ENCODE data around the gene DVL1.

The DVL1 gene

DNA sequence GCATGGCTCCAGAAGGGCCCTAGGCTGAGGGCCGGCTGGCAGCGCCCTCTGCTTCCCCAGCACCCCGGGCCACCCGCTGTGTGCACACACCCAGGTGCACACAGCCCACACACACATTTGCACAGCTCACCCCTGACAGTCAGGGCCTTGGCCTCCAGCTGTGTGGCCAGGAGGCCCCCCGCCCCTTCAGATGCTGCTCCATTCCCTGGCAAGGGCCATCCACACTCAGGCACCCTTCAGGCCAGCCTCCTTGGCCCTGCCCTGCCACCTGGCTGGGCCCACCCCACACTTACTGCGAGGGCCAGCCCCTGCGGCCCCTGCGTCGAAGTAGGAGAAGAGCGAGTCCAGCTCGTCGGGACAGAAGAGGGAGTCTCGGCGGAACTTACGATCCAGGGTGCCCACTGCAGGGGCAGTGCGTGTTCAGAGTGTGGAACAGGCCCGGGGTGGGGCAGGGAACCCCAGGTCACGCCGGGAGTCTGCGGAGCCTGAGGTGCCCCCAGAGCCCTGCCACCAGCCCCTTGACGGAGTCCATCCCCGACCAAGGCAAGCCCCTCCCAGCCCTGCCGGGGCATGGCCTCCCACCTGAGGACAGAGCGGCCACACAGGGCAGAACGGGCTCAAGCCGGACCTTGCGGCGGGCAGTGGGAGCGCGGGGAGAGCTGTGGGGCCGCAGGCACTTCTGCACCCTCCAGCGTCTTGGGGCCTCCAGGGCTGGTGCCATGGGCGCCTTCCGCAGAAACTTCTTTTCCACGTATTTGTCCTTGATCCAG lies 53.9 kb downstream of the DVL1 start:
- DNase-seq (ENCODE audit: low read depth, low spot score), result no peak
- Histone ChIP-seq H3K36me3 (ENCODE audit: control insufficient read depth, insufficient read depth, low read length) (no peaks in the 10 kb centered on the region; the same call in 1 of the 2 replicates), H3K27ac (ENCODE audit: low read length) (no peak overlapping the region), H3K9me3 (ENCODE audit: control insufficient read depth, insufficient read depth, low read length) (no peaks in the 10 kb centered on the region), H3K4me3 (ENCODE audit: low read length) (no peak overlapping the region), H3K4me1 (ENCODE audit: control insufficient read depth, insufficient read depth, low read length) (peaks cover 2% of the 10 kb centered on the region; the same call in 1 of the 2 replicates), H3K27me3 (ENCODE audit: control insufficient read depth, insufficient read depth, low read length) (no peaks in the 10 kb centered on the region)
- no CpG with 5 or more reads among the region's 35 CpGs for WGBS (ENCODE audit: insufficient coverage, insufficient read length)

DNA sequence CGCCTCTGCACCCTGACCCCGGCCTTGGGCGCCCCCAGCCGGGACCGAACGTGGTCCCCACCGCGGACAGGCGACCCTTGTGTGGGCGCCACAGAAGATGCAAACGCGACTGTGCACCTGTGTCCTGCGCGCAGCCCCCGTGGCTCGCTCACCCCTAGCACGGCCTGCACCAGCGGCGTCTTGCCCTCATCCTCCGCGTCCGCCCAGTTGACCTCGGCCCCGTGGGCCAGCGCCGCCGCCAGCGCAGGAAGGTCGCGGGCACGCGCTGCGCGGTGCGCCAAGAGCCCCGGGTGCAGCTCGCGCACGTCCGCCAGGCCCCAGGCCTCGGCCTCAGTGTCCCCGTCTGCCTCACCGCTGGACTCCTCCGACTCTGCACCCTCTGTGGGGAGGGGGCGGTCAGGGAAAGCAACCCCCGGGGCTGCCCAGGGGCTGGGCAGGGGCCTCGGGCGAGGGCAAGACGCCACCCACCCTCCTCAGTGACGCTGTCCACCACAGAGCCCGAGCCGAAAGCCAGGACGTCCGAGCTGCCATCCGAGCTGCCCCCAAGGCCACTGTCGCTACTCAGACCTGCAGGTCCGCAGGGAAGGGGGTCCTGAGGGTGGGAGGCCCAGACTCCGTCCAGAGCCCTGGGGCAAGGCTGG lies 54.8 kb downstream of the DVL1 start:
- WGBS (ENCODE audit: insufficient coverage, insufficient read length), result no CpG with 5 or more reads among the region's 58 CpGs
- Histone ChIP-seq H3K27ac (ENCODE audit: low read length) (no peak overlapping the region), H3K4me3 (ENCODE audit: low read length) (peak overlapping the region; percentile 1), H3K9me3 (ENCODE audit: control insufficient read depth, insufficient read depth, low read length) (no peaks in the 10 kb centered on the region), H3K36me3 (ENCODE audit: control insufficient read depth, insufficient read depth, low read length) (no peaks in the 10 kb centered on the region; the same call in 1 of the 2 replicates), H3K27me3 (ENCODE audit: control insufficient read depth, insufficient read depth, low read length) (no peaks in the 10 kb centered on the region), H3K4me1 (ENCODE audit: control insufficient read depth, insufficient read depth, low read length) (peaks cover 2% of the 10 kb centered on the region; the same call in 1 of the 2 replicates)
- no peak for DNase-seq (ENCODE audit: low read depth, low spot score)

DNA sequence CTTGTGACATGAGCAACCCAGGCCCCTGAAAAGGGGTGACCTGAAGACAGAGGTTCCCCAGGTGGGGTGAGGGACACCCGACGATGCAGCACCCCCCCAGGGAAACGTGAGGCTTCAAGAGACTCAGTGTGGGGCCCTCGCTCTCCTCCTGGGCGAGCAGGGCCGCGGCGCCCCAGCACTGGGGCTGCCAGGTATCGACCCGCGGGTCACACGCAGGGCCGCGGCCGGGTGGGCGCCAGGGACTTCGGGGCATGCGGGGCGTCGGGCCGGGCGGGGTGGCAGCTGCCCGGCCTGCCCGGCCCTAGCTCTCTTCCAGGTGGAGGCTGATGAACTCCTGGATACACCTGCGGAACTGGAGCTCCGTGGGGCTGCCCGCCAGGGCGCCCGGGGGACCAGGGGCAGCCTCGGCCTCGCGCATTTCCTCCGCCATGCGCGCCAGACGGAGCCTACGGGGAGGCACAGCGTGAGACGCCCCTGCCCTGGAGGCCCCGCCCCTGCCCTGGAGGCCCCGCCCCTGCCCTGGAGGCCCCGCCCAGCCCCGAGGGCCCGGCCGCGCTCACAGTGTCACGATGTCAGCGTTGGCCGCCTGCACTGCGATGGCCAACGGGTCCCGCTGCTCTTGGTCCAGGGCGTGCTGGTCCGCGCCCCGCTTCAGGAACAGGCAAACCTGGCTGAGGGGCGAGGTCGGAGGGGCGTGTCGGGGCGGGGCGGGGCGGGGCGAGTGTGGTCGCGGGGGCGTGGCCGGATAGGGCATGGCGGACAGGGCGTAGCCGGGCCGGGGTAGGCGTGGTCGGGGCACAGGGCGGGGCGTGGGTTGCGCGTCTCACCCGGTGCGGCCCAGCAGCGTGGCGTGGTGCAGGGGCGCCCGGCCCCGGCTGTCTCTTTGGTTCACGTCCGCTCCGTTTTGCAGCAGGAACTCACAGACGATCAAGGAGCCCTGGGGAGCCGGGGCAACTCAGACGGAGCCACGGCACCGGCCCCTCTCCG lies 55.7 kb downstream of the DVL1 start:
- DNase-seq (ENCODE audit: low read depth, low spot score), result no peak
- Histone ChIP-seq H3K36me3 (ENCODE audit: control insufficient read depth, insufficient read depth, low read length) (no peaks in the 10 kb centered on the region; the same call in 1 of the 2 replicates), H3K4me1 (ENCODE audit: control insufficient read depth, insufficient read depth, low read length) (peaks cover 2% of the 10 kb centered on the region; the same call in 1 of the 2 replicates), H3K27me3 (ENCODE audit: control insufficient read depth, insufficient read depth, low read length) (no peaks in the 10 kb centered on the region), H3K4me3 (ENCODE audit: low read length) (peak overlapping the region; percentile 37; the same call in 1 of the 2 replicates), H3K9me3 (ENCODE audit: control insufficient read depth, insufficient read depth, low read length) (no peaks in the 10 kb centered on the region), H3K27ac (ENCODE audit: low read length) (no peak overlapping the region)
- no CpG with 5 or more reads among the region's 94 CpGs for WGBS (ENCODE audit: insufficient coverage, insufficient read length)

DNA sequence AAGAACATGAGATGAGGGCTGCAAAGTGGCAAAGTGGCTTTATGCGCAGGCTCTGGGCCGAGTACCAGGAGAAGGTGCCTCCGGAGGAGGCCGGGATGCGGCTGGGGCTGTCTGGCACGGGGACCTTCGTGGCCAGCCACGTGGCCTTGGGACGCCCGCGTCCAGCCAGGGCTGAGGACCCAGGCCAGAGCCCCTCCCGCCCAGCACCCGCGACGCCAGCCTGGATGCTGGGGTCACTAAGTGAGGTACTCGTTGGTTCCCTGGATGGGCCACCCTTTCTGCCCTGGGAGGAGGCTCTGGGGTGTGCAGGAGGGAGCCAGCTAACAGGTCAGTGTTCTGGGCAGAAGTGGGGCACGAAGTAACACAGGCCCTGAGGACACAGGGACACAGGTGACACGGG lies 56.4 kb downstream of the DVL1 start:
- Histone ChIP-seq H3K27ac (ENCODE audit: low read length) (no peak overlapping the region), H3K4me3 (ENCODE audit: low read length) (no peak overlapping the region), H3K9me3 (ENCODE audit: control insufficient read depth, insufficient read depth, low read length) (no peaks in the 10 kb centered on the region), H3K4me1 (ENCODE audit: control insufficient read depth, insufficient read depth, low read length) (0 out of 2 replicates have a peak, but pooled peaks cover 2% of the 10 kb centered on the region), H3K36me3 (ENCODE audit: control insufficient read depth, insufficient read depth, low read length) (no peaks in the 10 kb centered on the region; the same call in 1 of the 2 replicates), H3K27me3 (ENCODE audit: control insufficient read depth, insufficient read depth, low read length) (no peaks in the 10 kb centered on the region)
- WGBS (ENCODE audit: insufficient coverage, insufficient read length), result no CpG with 5 or more reads among the region's 18 CpGs
- DNase-seq (ENCODE audit: low read depth, low spot score), result no peak

DNA sequence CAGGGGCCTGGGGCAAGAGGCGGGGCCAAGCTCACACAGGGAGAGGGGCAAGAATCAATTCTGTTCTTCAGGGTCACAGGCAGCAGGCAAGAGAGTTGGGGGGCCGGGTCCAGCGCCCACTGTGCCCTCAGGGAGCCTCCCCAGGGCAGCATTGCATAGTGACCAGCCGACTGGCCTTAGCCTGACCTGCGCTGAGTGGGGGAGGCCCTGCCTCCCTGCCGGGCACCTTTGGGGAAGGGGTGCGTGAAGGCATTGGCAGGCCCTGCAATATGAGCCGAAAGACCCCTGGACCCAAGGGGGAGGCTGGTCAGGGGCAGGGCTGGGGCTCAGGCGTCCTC lies 56.8 kb downstream of the DVL1 start:
- no CpG with 5 or more reads among the region's 9 CpGs for WGBS (ENCODE audit: insufficient coverage, insufficient read length)
- H3K27ac ChIP-seq (ENCODE audit: low read length), result no peak overlapping the region
- H3K9me3 ChIP-seq (ENCODE audit: control insufficient read depth, insufficient read depth, low read length), result no peaks in the 10 kb centered on the region

DNA sequence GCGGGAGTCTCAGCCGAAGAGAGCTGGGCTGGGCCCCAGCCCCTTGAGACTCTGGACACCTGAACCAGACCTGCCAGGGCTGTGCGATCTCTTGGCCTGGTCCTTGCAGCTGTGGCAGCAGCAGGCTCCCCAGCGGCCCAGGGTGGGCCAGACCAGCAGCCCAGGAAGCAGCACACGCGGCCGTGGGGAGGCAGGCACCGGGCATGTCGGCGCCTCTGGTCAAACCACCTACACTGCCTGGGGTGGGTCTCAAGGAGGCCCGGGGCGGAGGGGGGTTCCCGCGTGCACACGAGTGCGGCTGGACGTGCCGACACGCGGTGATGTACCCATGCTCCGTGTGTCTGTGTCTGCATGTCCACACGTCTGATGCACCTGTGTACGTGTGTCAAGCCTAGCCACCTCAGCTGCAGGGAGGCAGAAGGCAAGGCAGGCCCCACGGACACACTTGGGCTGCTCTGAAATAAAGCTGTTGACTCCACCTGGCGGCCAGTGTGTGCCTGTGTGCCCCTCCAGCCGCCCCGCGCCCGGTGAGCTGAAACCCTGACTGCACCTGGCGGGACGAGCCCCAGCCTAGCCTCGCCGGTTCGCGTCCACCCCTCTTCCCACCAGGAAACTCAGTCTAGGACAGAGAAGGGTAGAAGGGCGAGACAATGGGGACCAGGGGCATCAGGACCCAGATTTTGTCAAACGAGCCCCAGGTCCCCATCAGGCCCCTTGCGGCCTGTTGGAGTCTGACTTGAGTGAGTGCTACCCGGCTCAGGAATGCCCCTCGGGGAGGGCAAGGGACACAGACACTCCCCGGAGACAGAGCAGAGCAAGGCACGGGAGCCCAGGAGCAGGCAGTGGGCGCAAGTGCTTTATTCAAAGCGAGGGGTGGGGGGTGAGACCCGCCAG lies 57.4 kb downstream of the DVL1 start:
- Histone ChIP-seq H3K36me3 (ENCODE audit: control insufficient read depth, insufficient read depth, low read length) (no peaks in the 10 kb centered on the region; the same call in 1 of the 2 replicates), H3K9me3 (ENCODE audit: control insufficient read depth, insufficient read depth, low read length) (no peaks in the 10 kb centered on the region), H3K27ac (ENCODE audit: low read length) (no peak overlapping the region), H3K4me1 (ENCODE audit: control insufficient read depth, insufficient read depth, low read length) (0 out of 2 replicates have a peak, but pooled peaks cover 2% of the 10 kb centered on the region), H3K27me3 (ENCODE audit: control insufficient read depth, insufficient read depth, low read length) (no peaks in the 10 kb centered on the region), H3K4me3 (ENCODE audit: low read length) (no peak overlapping the region)
- no CpG with 5 or more reads among the region's 45 CpGs for WGBS (ENCODE audit: insufficient coverage, insufficient read length)
- no peak for DNase-seq (ENCODE audit: low read depth, low spot score)

More for the DNA sequence above, 56.8 kb downstream of the DVL1 start:
- Histone ChIP-seq H3K4me1 (ENCODE audit: control insufficient read depth, insufficient read depth, low read length) (0 out of 2 replicates have a peak, but pooled peaks cover 2% of the 10 kb centered on the region), H3K27me3 (ENCODE audit: control insufficient read depth, insufficient read depth, low read length) (no peaks in the 10 kb centered on the region), H3K36me3 (ENCODE audit: control insufficient read depth, insufficient read depth, low read length) (no peaks in the 10 kb centered on the region; the same call in 1 of the 2 replicates), H3K4me3 (ENCODE audit: low read length) (no peak overlapping the region)
- DNase-seq (ENCODE audit: low read depth, low spot score), result no peak

DNA sequence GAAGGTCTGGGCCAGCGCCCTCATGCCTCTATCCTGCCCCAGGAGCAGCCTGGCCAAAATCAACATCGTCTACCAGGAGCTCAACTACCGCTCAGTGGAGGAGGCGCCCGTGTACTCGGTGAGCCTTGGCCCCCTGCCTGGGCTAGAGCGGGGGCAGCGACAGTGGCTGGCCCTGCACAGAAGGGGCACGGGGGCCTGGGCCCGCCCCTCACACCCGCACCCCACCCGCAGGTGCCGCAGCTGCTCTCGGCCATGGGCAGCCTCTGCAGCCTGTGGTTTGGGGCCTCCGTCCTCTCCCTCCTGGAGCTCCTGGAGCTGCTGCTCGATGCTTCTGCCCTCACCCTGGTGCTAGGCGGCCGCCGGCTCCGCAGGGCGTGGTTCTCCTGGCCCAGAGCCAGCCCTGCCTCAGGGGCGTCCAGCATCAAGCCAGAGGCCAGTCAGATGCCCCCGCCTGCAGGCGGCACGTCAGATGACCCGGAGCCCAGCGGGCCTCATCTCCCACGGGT lies 58.1 kb downstream of the DVL1 start:
- no CpG with 5 or more reads among the region's 28 CpGs for WGBS (ENCODE audit: insufficient coverage, insufficient read length)
- Histone ChIP-seq H3K27me3 (ENCODE audit: control insufficient read depth, insufficient read depth, low read length) (no peaks in the 10 kb centered on the region), H3K36me3 (ENCODE audit: control insufficient read depth, insufficient read depth, low read length) (no peaks in the 10 kb centered on the region; the same call in 1 of the 2 replicates), H3K27ac (ENCODE audit: low read length) (no peak overlapping the region), H3K4me3 (ENCODE audit: low read length) (no peak overlapping the region), H3K9me3 (ENCODE audit: control insufficient read depth, insufficient read depth, low read length) (no peaks in the 10 kb centered on the region), H3K4me1 (ENCODE audit: control insufficient read depth, insufficient read depth, low read length) (0 out of 2 replicates have a peak, but pooled peaks cover 2% of the 10 kb centered on the region)
- DNase-seq (ENCODE audit: low read depth, low spot score), result no peak

DNA sequence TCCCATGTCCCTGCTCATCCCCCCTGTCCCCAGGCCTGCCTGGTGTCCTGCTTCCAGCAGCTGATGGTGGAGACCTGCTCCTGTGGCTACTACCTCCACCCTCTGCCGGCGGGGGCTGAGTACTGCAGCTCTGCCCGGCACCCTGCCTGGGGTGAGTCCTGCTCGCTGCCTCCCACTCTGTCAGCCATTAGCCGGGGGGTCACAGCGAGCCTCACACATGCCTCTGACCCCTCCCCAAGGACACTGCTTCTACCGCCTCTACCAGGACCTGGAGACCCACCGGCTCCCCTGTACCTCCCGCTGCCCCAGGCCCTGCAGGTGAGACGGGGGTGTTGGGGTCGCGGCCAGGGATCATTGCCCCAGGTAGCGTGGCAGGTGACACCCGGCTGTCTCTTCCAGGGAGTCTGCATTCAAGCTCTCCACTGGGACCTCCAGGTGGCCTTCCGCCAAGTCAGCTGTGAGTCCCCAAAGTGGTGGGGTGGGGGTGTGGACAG lies 58.9 kb downstream of the DVL1 start:
- Histone ChIP-seq H3K27ac (ENCODE audit: low read length) (no peak overlapping the region), H3K27me3 (ENCODE audit: control insufficient read depth, insufficient read depth, low read length) (no peaks in the 10 kb centered on the region), H3K9me3 (ENCODE audit: control insufficient read depth, insufficient read depth, low read length) (no peaks in the 10 kb centered on the region), H3K4me1 (ENCODE audit: control insufficient read depth, insufficient read depth, low read length) (0 out of 2 replicates have a peak, but pooled peaks cover 2% of the 10 kb centered on the region), H3K36me3 (ENCODE audit: control insufficient read depth, insufficient read depth, low read length) (no peaks in the 10 kb centered on the region; the same call in 1 of the 2 replicates), H3K4me3 (ENCODE audit: low read length) (no peak overlapping the region)
- no peak for DNase-seq (ENCODE audit: low read depth, low spot score)
- no CpG with 5 or more reads among the region's 15 CpGs for WGBS (ENCODE audit: insufficient coverage, insufficient read length)
